ENCODE data around the gene MOB4. TPM values are rescaled to one million over a fixed set of nuclear protein-coding genes. Genes with fewer than 3 reads are reported as not detected.

MOB4 gene
- 41.7 and 43.9 TPM in 2 replicates for polyA plus RNA-seq (2013)

DNA sequence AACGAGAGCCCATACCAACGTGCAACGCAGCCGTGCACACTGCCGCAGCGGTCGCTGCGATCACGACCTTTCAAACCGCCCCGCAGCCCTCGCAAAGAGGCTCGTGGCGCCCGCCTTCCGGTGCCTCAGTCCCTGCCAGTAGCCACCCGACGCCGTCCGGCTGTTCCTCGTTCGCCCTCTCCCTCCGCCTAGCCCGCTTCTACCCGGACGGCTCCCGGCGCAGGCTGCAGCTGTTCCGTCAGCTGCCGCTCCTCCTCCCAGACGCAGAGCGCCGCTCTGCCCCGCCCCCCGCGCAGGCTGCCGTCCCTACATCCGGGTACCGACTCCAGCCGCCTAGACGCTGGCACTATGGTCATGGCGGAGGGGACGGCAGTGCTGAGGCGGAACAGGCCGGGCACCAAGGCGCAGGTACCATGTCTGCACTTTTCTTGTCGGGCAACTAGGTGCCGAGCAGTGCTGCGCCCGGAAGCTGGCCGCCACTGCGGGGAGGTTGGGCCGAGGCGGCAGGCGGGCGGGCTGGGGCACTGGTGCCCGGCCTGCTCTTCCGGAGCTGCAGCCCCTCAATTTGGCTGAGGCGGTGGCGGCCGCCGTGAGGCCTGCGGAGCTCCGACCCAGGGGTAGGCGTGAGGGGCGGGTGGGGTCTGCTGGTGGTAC lies at the start of gene MOB4:
Gene MOB4 (plus strand): TSS at position 328 of the 654 bp plus-strand sequence. CDS start 21 bp downstream, at position 349.
- Histone ChIP-seq H3K79me1 (ENCODE audit: low read length) (peaks cover 9% of the 10 kb centered on the region), H3K36me3 (ENCODE audit: control insufficient read depth in 1 of 2, insufficient read depth in 2 of 2, low read length in 2 of 2) (peaks cover 3 to 4% of the 10 kb centered on the region in 2 experiments), H3K4ac (ENCODE audit: low read depth, low read length) (peak within 1 kb of the TSS; percentile 94), H2AFZ (ENCODE audit: insufficient read depth, low read length, poor library complexity) (peak within 1 kb of the TSS; percentile 86), H2BK120ac (ENCODE audit: insufficient read depth, low read length, poor library complexity) (peak within 1 kb of the TSS; percentile 90), H2AK5ac (ENCODE audit: low read length) (peak within 1 kb of the TSS; percentile 22), H3K18ac (ENCODE audit: low read length) (peak within 1 kb of the TSS; percentile 91), H4K12ac (ENCODE audit: low read depth, low read length) (peak within 1 kb of the TSS; percentile 87), H2BK12ac (ENCODE audit: low read length) (no peak within 1 kb of the TSS), H3K14ac (ENCODE audit: low read length) (peak within 1 kb of the TSS; percentile 92), H3K9ac (ENCODE audit: low read length) (peak within 1 kb of the TSS; percentile 99), H3K27me3 (ENCODE audit: insufficient read depth, low read length) (no peaks in the 10 kb centered on the region), H3K79me2 (ENCODE audit: control insufficient read depth, insufficient read depth, low read length, poor library complexity) (peaks cover 8% of the 10 kb centered on the region), H3K4me2 (ENCODE audit: low read length) (peak within 1 kb of the TSS; percentile 71), H3K9me3 (ENCODE audit: insufficient read depth, low read depth, low read length) (peaks cover 4% of the 10 kb centered on the region), H3K23ac (ENCODE audit: low read length) (no peak within 1 kb of the TSS), H4K91ac (ENCODE audit: low read depth, low read length) (peak within 1 kb of the TSS; percentile 93), H3K4me3 (ENCODE audit: low read depth, low read length) (peak within 1 kb of the TSS; percentile 98), H2BK5ac (ENCODE audit: low read depth, low read length, poor library complexity) (peak within 1 kb of the TSS; percentile 90), H3K4me1 (ENCODE audit: control insufficient read depth in 1 of 2, insufficient read depth in 2 of 2, low read length in 2 of 2) (no peaks in the 10 kb centered on the region), H3K27ac (ENCODE audit: low read depth, low read length) (peak within 1 kb of the TSS; percentile 94), H4K8ac (ENCODE audit: low read depth, low read length) (peak within 1 kb of the TSS; percentile 90)
- peak; percentile 95 to 98 for DNase-seq
- no CpG with 5 or more reads among the region's 66 CpGs for WGBS (ENCODE audit: extremely low coverage, insufficient coverage, insufficient read length)

DNA sequence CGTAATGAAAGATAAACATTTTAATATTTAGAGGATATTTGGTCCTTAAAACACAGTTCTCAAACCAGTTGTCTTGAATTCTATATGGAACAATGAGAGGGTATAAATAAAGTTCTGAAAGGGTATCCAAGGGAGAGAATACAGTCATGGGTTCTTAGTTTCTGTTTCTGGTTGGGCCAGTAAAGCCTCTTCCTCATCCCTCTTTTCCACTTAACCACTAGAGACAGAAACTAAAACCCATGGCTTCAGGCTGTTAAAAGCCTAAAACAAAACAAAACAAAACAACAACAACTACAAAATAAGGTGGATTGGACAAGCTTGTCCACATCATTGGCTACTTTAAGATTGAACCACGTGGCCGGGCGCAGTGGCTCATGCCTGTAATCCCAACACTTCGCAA lies 43.7 kb upstream of the MOB4 start:
- no peak overlapping the region for H2AK5ac ChIP-seq (ENCODE audit: low read length)
- H3K9ac ChIP-seq (ENCODE audit: low read length), result no peak overlapping the region
- H4K91ac ChIP-seq (ENCODE audit: low read depth, low read length), result no peak overlapping the region
- H4K12ac ChIP-seq (ENCODE audit: low read depth, low read length), result no peak overlapping the region
- no peaks in the 10 kb centered on the region for H3K9me3 ChIP-seq (ENCODE audit: insufficient read depth, low read depth, low read length)
- no peak overlapping the region for H2BK5ac ChIP-seq (ENCODE audit: low read depth, low read length, poor library complexity)
- H3K23ac ChIP-seq (ENCODE audit: low read length), result no peak overlapping the region
- no peak overlapping the region for H3K4me2 ChIP-seq (ENCODE audit: low read length)
- no peaks in the 10 kb centered on the region for H3K79me1 ChIP-seq (ENCODE audit: low read length)
- no peak overlapping the region for H2AFZ ChIP-seq (ENCODE audit: insufficient read depth, low read length, poor library complexity)
- H3K18ac ChIP-seq (ENCODE audit: low read length), result no peak overlapping the region
- DNase-seq, result no peak
- no peaks in the 10 kb centered on the region for H3K27me3 ChIP-seq (ENCODE audit: insufficient read depth, low read length)
- no peaks in the 10 kb centered on the region for H3K4me1 ChIP-seq (ENCODE audit: control insufficient read depth in 1 of 2, insufficient read depth in 2 of 2, low read length in 2 of 2)
- no peak overlapping the region for H3K4ac ChIP-seq (ENCODE audit: low read depth, low read length)
- H4K8ac ChIP-seq (ENCODE audit: low read depth, low read length), result no peak overlapping the region
- no peak overlapping the region for H3K14ac ChIP-seq (ENCODE audit: low read length)
- H2BK12ac ChIP-seq (ENCODE audit: low read length), result no peak overlapping the region
- H3K79me2 ChIP-seq (ENCODE audit: control insufficient read depth, insufficient read depth, low read length, poor library complexity), result no peaks in the 10 kb centered on the region
- no peak overlapping the region for H3K27ac ChIP-seq (ENCODE audit: low read depth, low read length)
- WGBS (ENCODE audit: extremely low coverage, insufficient coverage, insufficient read length), result no CpG with 5 or more reads among the region's 5 CpGs
- H2BK120ac ChIP-seq (ENCODE audit: insufficient read depth, low read length, poor library complexity), result no peak overlapping the region
- H3K36me3 ChIP-seq (ENCODE audit: control insufficient read depth in 1 of 2, insufficient read depth in 2 of 2, low read length in 2 of 2), result peaks cover 39 to 40% of the 10 kb centered on the region in 2 experiments
- no peak overlapping the region for H3K4me3 ChIP-seq (ENCODE audit: low read depth, low read length)

DNA sequence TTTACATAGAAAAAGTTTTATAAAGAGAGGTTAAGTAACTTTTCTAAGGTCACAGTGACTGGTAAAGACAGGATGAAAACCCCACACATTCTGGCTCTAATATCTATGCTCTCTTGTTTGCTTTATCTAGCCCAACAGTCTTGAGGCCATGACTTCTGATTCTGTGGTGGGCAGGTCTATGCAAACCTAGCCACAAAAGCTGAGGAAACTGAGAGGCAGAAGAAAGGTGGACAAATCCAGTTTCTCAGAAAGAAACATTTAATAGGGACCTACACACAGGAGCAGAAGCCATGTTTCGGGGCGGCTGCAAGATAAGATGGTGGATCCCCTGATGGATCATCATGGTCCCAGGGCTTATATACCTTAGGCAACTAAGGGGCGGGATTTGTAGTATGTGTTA lies 38.1 kb upstream of the MOB4 start:
- Histone ChIP-seq H3K79me1 (ENCODE audit: low read length) (no peaks in the 10 kb centered on the region), H2BK12ac (ENCODE audit: low read length) (no peak overlapping the region), H3K4me3 (ENCODE audit: low read depth, low read length) (no peak overlapping the region), H3K27me3 (ENCODE audit: insufficient read depth, low read length) (no peaks in the 10 kb centered on the region), H2AFZ (ENCODE audit: insufficient read depth, low read length, poor library complexity) (no peak overlapping the region), H3K18ac (ENCODE audit: low read length) (no peak overlapping the region), H2AK5ac (ENCODE audit: low read length) (no peak overlapping the region), H4K8ac (ENCODE audit: low read depth, low read length) (no peak overlapping the region), H4K12ac (ENCODE audit: low read depth, low read length) (no peak overlapping the region), H3K14ac (ENCODE audit: low read length) (no peak overlapping the region), H3K27ac (ENCODE audit: low read depth, low read length) (no peak overlapping the region), H3K36me3 (ENCODE audit: control insufficient read depth in 1 of 2, insufficient read depth in 2 of 2, low read length in 2 of 2) (peaks cover 28 to 29% of the 10 kb centered on the region in 2 experiments), H3K79me2 (ENCODE audit: control insufficient read depth, insufficient read depth, low read length, poor library complexity) (no peaks in the 10 kb centered on the region), H3K9ac (ENCODE audit: low read length) (no peak overlapping the region), H2BK5ac (ENCODE audit: low read depth, low read length, poor library complexity) (no peak overlapping the region), H3K23ac (ENCODE audit: low read length) (no peak overlapping the region), H3K4me2 (ENCODE audit: low read length) (no peak overlapping the region), H3K9me3 (ENCODE audit: insufficient read depth, low read depth, low read length) (peaks cover 3% of the 10 kb centered on the region), H2BK120ac (ENCODE audit: insufficient read depth, low read length, poor library complexity) (no peak overlapping the region), H3K4me1 (ENCODE audit: control insufficient read depth in 1 of 2, insufficient read depth in 2 of 2, low read length in 2 of 2) (no peaks in the 10 kb centered on the region), H3K4ac (ENCODE audit: low read depth, low read length) (no peak overlapping the region), H4K91ac (ENCODE audit: low read depth, low read length) (no peak overlapping the region)
- WGBS (ENCODE audit: extremely low coverage, insufficient coverage, insufficient read length), result no CpG with 5 or more reads among the region's 3 CpGs
- no peak for DNase-seq

DNA sequence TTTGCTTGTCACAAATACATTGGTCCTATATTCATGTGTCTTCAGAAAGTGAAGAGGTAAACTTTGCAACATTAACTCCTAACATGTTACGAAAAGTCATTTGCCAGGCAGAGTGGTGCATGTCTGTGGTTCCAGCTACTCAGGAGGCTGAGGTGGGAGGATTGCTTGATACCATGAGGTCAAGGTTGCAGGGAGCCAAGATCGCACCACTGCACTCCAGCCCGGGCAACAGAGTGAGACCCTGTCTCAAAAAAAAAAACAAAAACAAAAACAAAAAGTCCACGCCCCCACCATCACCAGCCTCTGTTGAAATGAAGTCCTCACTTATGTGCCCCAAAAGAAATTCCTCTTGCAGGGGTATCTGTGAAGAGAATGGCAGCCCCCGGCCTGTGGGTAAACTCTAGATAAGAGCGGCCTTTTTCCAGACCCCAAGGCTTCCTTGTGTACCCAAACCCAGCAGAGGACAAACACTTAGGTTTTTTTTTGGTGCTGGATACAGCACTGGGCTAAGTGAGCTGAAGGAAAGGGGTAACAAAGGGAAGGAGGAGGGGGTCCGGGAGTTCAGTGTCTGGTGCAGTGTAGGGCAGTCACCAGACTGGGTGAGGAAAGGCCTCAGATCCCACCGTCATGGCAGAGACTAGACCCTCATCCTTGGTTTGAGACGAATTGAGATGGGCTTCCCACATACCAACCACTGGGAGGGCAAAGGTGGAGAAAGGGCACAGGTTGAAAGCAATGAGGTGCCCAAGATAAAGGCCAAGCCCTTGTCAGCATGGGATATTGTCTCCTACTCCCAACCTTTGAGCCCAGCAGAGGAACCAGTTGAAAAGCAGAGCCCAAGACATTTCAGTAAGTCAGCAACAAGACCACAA lies 35.5 kb upstream of the MOB4 start:
- peaks cover 22% of the 10 kb centered on the region in 2 experiments for H3K36me3 ChIP-seq (ENCODE audit: control insufficient read depth in 1 of 2, insufficient read depth in 2 of 2, low read length in 2 of 2)
- WGBS (ENCODE audit: extremely low coverage, insufficient coverage, insufficient read length), result no CpG with 5 or more reads among the region's 9 CpGs

More for the DNA sequence above, 35.5 kb upstream of the MOB4 start:
- Histone ChIP-seq H2BK12ac (ENCODE audit: low read length) (no peak overlapping the region), H2AK5ac (ENCODE audit: low read length) (no peak overlapping the region), H4K8ac (ENCODE audit: low read depth, low read length) (no peak overlapping the region), H3K4me2 (ENCODE audit: low read length) (no peak overlapping the region), H3K4ac (ENCODE audit: low read depth, low read length) (no peak overlapping the region), H3K79me1 (ENCODE audit: low read length) (no peaks in the 10 kb centered on the region), H2BK5ac (ENCODE audit: low read depth, low read length, poor library complexity) (no peak overlapping the region), H3K79me2 (ENCODE audit: control insufficient read depth, insufficient read depth, low read length, poor library complexity) (no peaks in the 10 kb centered on the region), H3K27ac (ENCODE audit: low read depth, low read length) (no peak overlapping the region), H3K9ac (ENCODE audit: low read length) (no peak overlapping the region), H4K12ac (ENCODE audit: low read depth, low read length) (no peak overlapping the region), H2BK120ac (ENCODE audit: insufficient read depth, low read length, poor library complexity) (no peak overlapping the region), H4K91ac (ENCODE audit: low read depth, low read length) (no peak overlapping the region), H3K4me1 (ENCODE audit: control insufficient read depth in 1 of 2, insufficient read depth in 2 of 2, low read length in 2 of 2) (no peaks in the 10 kb centered on the region), H3K23ac (ENCODE audit: low read length) (no peak overlapping the region), H3K18ac (ENCODE audit: low read length) (no peak overlapping the region), H3K14ac (ENCODE audit: low read length) (no peak overlapping the region), H2AFZ (ENCODE audit: insufficient read depth, low read length, poor library complexity) (no peak overlapping the region), H3K27me3 (ENCODE audit: insufficient read depth, low read length) (no peaks in the 10 kb centered on the region), H3K9me3 (ENCODE audit: insufficient read depth, low read depth, low read length) (peaks cover 5% of the 10 kb centered on the region), H3K4me3 (ENCODE audit: low read depth, low read length) (no peak overlapping the region)
- DNase-seq, result no peak
